Endothelial cell of umbilical vein (primary cell): ENCODE results near the gene PAX6.

ENCODE experiments used
- EZH2 ChIP-seq: IDR thresholded peaks from 2 replicates; pipeline ENCODE4 v1.6.1; 2012; ENCODE audit warnings: borderline replicate concordance, low read depth, mild to moderate bottlenecking, moderate library complexity, low read length, inconsistent platforms; ENCODE audit not compliant: severe bottlenecking
- FOS ChIP-seq: IDR thresholded peaks from 2 replicates; pipeline ENCODE4 v1.6.1; 2011; ENCODE audit warnings: mild to moderate bottlenecking, low read length, moderate library complexity, borderline replicate concordance; ENCODE audit not compliant: insufficient read depth
- JUN ChIP-seq: IDR thresholded peaks from 2 replicates; pipeline ENCODE4 v1.6.1; 2011; ENCODE audit warnings: borderline replicate concordance, low read depth; ENCODE audit not compliant: insufficient read length, insufficient read depth
- MYC ChIP-seq: IDR thresholded peaks from one replicate; pipeline ENCODE4 v1.6.1; 2011; ENCODE audit warnings: mild to moderate bottlenecking, low read depth, low read length
- POLR2A ChIP-seq: IDR thresholded peaks from 2 replicates; pipeline ENCODE4 v1.6.1; 2012; ENCODE audit warnings: low read depth, mild to moderate bottlenecking, control low read depth, low read length
- POLR2AphosphoS5 ChIP-seq: IDR thresholded peaks from 2 replicates; pipeline ENCODE4 v1.6.1; 2012; ENCODE audit warnings: low read depth, mild to moderate bottlenecking, control low read depth, low read length, moderate library complexity; ENCODE audit not compliant: insufficient read depth
- TF ChIP-seq, protein P1 (sequence below), 2 donors: IDR thresholded peaks; 1 replicate in 1 of 2; 2 replicates in 1 of 2; pipeline ENCODE4 v1.5.1; 2011; ENCODE audit warnings: low read length in 2 of 2, mild to moderate bottlenecking in 2 of 2, moderate library complexity in 2 of 2, control low read depth in 1 of 2, inconsistent platforms in 1 of 2, low read depth in 1 of 2; ENCODE audit not compliant: insufficient read depth in 1 of 2; ENCODE audit errors: extremely low read depth in 1 of 2
- TF ChIP-seq, protein P2 (sequence below): IDR thresholded peaks from 2 replicates; pipeline ENCODE4 v1.6.1; 2011; ENCODE audit not compliant: insufficient read depth, insufficient read length

DNA sequence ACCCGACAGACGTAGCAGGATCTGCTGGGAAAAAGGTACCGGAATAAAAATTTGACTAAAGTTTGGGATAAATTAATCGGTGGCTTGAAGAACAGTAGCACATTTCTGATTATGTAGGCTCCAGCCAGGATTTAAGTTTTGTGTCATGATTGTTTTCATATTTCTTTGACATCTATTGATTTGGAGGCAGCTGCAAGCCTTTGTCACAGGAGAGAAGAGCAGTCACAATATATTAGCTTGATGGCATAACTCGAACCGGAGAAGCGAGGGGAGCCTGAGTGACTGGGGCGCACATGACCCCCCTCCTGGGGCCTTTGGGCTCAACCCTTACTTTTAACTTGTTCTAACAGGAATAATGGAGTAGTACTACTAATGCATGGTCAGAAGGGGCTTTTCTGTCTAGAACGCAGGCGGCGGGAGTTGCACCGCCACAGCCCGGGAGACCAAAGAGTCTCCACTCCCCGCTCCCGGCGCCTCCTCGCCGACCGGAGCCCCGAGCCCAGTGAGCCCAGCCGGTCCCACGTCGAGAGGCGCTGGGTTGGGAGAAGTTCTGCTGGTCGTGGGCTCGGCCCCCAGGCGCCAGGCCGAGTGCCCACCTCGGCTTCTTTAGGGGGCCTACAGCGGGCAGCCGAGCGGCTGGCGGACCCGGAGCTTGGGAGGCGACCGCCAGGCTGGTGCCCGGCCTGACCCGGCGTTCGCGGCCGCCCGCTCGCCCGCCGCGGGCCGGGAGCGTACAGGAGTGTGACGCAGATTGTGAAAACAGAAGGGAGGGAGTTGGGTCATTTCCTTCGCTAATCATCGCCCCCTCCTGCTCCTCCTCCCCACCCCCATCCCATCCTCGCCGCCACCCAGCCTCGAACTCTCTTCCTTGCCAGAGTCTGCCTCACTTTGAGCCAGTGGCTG lies 15.7 kb upstream of the PAX6 start:
- no peak for TF ChIP-seq MYC
- TF ChIP-seq, protein P1, sequence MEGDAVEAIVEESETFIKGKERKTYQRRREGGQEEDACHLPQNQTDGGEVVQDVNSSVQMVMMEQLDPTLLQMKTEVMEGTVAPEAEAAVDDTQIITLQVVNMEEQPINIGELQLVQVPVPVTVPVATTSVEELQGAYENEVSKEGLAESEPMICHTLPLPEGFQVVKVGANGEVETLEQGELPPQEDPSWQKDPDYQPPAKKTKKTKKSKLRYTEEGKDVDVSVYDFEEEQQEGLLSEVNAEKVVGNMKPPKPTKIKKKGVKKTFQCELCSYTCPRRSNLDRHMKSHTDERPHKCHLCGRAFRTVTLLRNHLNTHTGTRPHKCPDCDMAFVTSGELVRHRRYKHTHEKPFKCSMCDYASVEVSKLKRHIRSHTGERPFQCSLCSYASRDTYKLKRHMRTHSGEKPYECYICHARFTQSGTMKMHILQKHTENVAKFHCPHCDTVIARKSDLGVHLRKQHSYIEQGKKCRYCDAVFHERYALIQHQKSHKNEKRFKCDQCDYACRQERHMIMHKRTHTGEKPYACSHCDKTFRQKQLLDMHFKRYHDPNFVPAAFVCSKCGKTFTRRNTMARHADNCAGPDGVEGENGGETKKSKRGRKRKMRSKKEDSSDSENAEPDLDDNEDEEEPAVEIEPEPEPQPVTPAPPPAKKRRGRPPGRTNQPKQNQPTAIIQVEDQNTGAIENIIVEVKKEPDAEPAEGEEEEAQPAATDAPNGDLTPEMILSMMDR (IDR thresholded peaks at IDR 0.05; ENCODE audit: extremely low read depth in 1 of 2, insufficient read depth in 1 of 2, low read depth in 1 of 2, low read length in 2 of 2), result no peak
- TF ChIP-seq POLR2AphosphoS5, result no peak
- TF ChIP-seq EZH2, result peak; percentile 90
- TF ChIP-seq POLR2A, result no peak
- TF ChIP-seq, protein P2, sequence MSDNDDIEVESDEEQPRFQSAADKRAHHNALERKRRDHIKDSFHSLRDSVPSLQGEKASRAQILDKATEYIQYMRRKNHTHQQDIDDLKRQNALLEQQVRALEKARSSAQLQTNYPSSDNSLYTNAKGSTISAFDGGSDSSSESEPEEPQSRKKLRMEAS, result no peak
- TF ChIP-seq JUN, result no peak
- no peak for TF ChIP-seq FOS
